Measurements from ENCODE around the gene EPHA7.

DNA sequence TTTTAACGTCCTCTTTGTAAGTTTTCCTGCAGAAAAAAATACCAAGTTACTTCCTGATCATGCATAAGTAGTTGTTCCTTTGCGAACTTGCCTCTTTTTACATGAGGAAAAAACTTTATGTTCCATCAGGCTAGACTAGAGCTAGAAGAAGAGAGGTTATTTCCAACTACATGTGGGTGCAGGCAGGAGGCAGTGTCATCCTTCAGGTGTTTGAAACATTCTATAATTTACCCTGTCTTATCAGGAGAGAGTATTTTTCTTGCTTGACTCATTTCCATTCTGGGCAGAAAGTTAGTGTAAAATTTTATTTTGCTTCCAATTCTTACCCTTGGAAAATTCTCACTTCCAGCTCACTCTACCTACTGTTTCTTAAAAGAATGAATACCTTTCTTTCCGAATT, 28.5 kb upstream of the EPHA7 start:
- TF ChIP-seq EZH2 (IDR thresholded peaks at IDR 0.05; ENCODE audit: borderline replicate concordance, insufficient read depth, low read length, poor library complexity, severe bottlenecking) (no peak), CTCF (IDR thresholded peaks at IDR 0.05; ENCODE audit: poor library complexity, severe bottlenecking) (no peak), POLR2AphosphoS5 (IDR thresholded peaks at IDR 0.05) (no peak)

Measured in neural cell (in vitro differentiated cells).